K562 (cell line): Measurements from ENCODE around the gene TAF8. TPM values are rescaled to one million over a fixed set of nuclear protein-coding genes. Genes with fewer than 3 reads are reported as not detected.

Source experiments
- ADNP ChIP-seq: fragments of 200-800 bp; sonication (Bioruptor generic); IDR thresholded peaks from 2 replicates; pipeline ENCODE4 v1.6.1; 2016; ENCODE audit warnings: missing genetic modification characterization, missing compliant biosample characterization
- ASH1L ChIP-seq: fragments of 450-650 bp; IDR thresholded peaks from 2 replicates; pipeline ENCODE4 v1.6.1; 2018; ENCODE audit warnings: borderline replicate concordance, mild to moderate bottlenecking, low read depth; ENCODE audit not compliant: partially characterized antibody
- BCL6 ChIP-seq: fragments of 250-450 bp; sonication (Bioruptor Pico); IDR thresholded peaks from 2 replicates; pipeline ENCODE4 v1.4.0; 2020
- CAMTA2 ChIP-seq: fragments of 250-450 bp; sonication (Bioruptor Pico); conservative IDR thresholded peaks from 2 replicates; pipeline ENCODE4 v1.5.1; 2022
- CREM ChIP-seq: IDR thresholded peaks from 2 replicates; pipeline ENCODE4 v1.6.1; 2014; ENCODE audit warnings: antibody characterized with exemption, low read depth
- CXXC5 ChIP-seq: fragments of 250-450 bp; sonication (Bioruptor Pico); IDR thresholded peaks from 2 replicates; pipeline ENCODE4 v1.8.0; 2022; ENCODE audit warnings: inconsistent platforms, mild to moderate bottlenecking, moderate library complexity
- FOXM1 ChIP-seq, 2 experiments: fragments of 450-650 bp in 1 of 2; sonication (generic) in 1 of 2; formaldehyde crosslinking in 1 of 2; IDR thresholded peaks; 2 replicates each; pipeline versions ENCODE4 v1.6.1 to v1.9.0; 2017 to 2022; ENCODE audit warnings: low read depth in 2 of 2, mild to moderate bottlenecking in 2 of 2, missing genetic modification reagents in 1 of 2, moderate library complexity in 1 of 2
- GATA2 ChIP-seq: sonication (generic); formaldehyde crosslinking; IDR thresholded peaks from 2 replicates; pipeline ENCODE4 v1.4.0; 2020; ENCODE audit warnings: mild to moderate bottlenecking, missing genetic modification reagents
- HDAC1 ChIP-seq, 2 experiments: fragments of 450-650 bp; IDR thresholded peaks; 2 replicates each; pipeline ENCODE4 v1.6.1; 2016 to 2017; ENCODE audit warnings: inconsistent platforms in 1 of 2, mild to moderate bottlenecking in 1 of 2, moderate library complexity in 1 of 2
- KLF1 ChIP-seq: fragments of 450-650 bp; IDR thresholded peaks from 2 replicates; pipeline ENCODE4 v1.6.1; 2016; ENCODE audit warnings: missing genetic modification characterization, missing compliant biosample characterization
- SMAD3 ChIP-seq: fragments of 450-650 bp; formaldehyde crosslinking; conservative IDR thresholded peaks from 2 replicates; pipeline ENCODE4 v1.4.0; 2020; ENCODE audit warnings: mild to moderate bottlenecking
- SRSF3 ChIP-seq: fragments of 200-400 bp; formaldehyde crosslinking; IDR thresholded peaks from 2 replicates; pipeline ENCODE4 v1.6.1; 2016; ENCODE audit warnings: mild to moderate bottlenecking, low read length, moderate library complexity; ENCODE audit not compliant: insufficient read depth
- STAG1 ChIP-seq: sonication (generic); formaldehyde crosslinking; IDR thresholded peaks from 2 replicates; pipeline ENCODE4 v1.5.0; 2020; ENCODE audit warnings: missing genetic modification reagents, borderline replicate concordance
- TBL1XR1 ChIP-seq, 2 experiments: IDR thresholded peaks; 2 replicates each; pipeline ENCODE4 v1.6.1; 2012; ENCODE audit warnings: improper control_type of control experiment in 2 of 2, low read length in 2 of 2, mild to moderate bottlenecking in 1 of 2
- polyA plus RNA-seq, 8 experiments: library from polyadenylated mRNA; depleted of rRNA in 4 of 8; stranded (reverse) in 5 of 8; unstranded in 3 of 8; fragments of >200 nt; fragmentation: Nextera tagmentation in 2 of 8; fragmentation: Illumina TruSeq in 1 of 8; extraction: Ambion mirVana in 2 of 8; extraction: Trizol in 1 of 8; gene quantifications; 2 replicates each; pipeline versions ENCODE4 v1.2.1 to v1.2.3, GENCODE V29; 2011 to 2014; ENCODE audit warnings: inconsistent platforms in 1 of 8, missing spikeins in 1 of 8
- total RNA-seq, 7 experiments: library from RNA; depleted of rRNA in 6 of 7; stranded (reverse); fragments of >200 nt in 6 of 7; fragmentation: Illumina TruSeq in 2 of 7; extraction: Trizol in 2 of 7; gene quantifications; 2 replicates each; pipeline versions ENCODE4 v1.2.1 to v1.2.3, GENCODE V29; 2011 to 2021; ENCODE audit warnings: low replicate concordance in 1 of 7
- TF ChIP-seq, protein P1 (sequence below): sonication (generic); formaldehyde crosslinking; IDR thresholded peaks from 2 replicates; pipeline ENCODE4 v1.5.0; 2020; ENCODE audit warnings: missing genetic modification reagents
- TF ChIP-seq, protein P2 (sequence below): sonication (generic); formaldehyde crosslinking; IDR thresholded peaks from 2 replicates; pipeline ENCODE4 v1.8.1; 2023; ENCODE audit warnings: missing genetic modification reagents, mild to moderate bottlenecking, borderline replicate concordance
- TF ChIP-seq, protein P3 (sequence below): fragments of 150-350 bp; conservative IDR thresholded peaks from 2 replicates; pipeline ENCODE4 v1.6.1; 2014; ENCODE audit warnings: low read length
- TF ChIP-seq, protein P4 (sequence below), 2 experiments: fragments of 450-650 bp in 1 of 2; sonication (generic) in 1 of 2; formaldehyde crosslinking in 1 of 2; IDR thresholded peaks in 1 of 2; conservative IDR thresholded peaks in 1 of 2; 2 replicates each; pipeline versions ENCODE4 v1.6.1 to v1.8.1; 2016 to 2023; ENCODE audit warnings: mild to moderate bottlenecking in 2 of 2, moderate library complexity in 2 of 2, inconsistent platforms in 1 of 2, missing genetic modification reagents in 1 of 2

TAF8 gene
- total and polyA plus RNA-seq, 9 of the 15 experiments (the other 6 are each of a cell fraction or from before 2014, with no cell fraction given), result 29.4 to 84.0 (median 52.6) TPM

DNA sequence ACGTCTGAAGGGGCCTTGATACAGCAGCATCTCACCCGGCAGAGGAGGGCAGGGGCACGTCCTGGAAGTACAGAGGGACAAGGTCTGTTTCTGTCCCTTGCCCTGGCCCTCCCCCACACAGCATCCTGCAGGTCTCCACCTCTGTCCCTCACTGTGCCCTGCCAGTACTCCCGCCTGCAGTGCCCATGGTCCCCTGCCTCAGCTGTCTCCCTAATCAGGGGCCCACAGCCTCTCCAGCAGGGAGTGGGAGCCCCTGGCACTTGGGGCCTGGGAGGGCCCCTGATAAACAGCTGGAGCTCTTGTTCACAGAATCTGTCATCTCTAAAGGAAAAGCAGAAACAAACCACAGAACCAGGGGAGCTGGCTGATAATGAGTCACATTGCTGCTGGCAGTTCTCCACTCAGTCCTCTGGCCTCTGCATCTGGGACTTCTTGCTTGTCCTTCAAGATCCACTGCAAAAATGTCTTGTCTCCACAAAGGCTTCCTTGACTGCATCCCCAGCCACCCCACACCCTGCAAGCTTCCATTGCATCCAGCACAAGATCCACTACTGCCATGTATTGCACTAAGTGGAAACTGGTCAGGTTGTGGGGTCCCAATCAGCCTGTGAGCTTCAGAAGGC is 33.2 kb upstream of the TAF8 start (continued):
- TF ChIP-seq, protein P1, sequence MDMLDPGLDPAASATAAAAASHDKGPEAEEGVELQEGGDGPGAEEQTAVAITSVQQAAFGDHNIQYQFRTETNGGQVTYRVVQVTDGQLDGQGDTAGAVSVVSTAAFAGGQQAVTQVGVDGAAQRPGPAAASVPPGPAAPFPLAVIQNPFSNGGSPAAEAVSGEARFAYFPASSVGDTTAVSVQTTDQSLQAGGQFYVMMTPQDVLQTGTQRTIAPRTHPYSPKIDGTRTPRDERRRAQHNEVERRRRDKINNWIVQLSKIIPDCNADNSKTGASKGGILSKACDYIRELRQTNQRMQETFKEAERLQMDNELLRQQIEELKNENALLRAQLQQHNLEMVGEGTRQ (CRISPR knock-in tag), result peak; percentile 12; the same call in 1 of the 2 replicates
- TF ChIP-seq, protein P2, sequence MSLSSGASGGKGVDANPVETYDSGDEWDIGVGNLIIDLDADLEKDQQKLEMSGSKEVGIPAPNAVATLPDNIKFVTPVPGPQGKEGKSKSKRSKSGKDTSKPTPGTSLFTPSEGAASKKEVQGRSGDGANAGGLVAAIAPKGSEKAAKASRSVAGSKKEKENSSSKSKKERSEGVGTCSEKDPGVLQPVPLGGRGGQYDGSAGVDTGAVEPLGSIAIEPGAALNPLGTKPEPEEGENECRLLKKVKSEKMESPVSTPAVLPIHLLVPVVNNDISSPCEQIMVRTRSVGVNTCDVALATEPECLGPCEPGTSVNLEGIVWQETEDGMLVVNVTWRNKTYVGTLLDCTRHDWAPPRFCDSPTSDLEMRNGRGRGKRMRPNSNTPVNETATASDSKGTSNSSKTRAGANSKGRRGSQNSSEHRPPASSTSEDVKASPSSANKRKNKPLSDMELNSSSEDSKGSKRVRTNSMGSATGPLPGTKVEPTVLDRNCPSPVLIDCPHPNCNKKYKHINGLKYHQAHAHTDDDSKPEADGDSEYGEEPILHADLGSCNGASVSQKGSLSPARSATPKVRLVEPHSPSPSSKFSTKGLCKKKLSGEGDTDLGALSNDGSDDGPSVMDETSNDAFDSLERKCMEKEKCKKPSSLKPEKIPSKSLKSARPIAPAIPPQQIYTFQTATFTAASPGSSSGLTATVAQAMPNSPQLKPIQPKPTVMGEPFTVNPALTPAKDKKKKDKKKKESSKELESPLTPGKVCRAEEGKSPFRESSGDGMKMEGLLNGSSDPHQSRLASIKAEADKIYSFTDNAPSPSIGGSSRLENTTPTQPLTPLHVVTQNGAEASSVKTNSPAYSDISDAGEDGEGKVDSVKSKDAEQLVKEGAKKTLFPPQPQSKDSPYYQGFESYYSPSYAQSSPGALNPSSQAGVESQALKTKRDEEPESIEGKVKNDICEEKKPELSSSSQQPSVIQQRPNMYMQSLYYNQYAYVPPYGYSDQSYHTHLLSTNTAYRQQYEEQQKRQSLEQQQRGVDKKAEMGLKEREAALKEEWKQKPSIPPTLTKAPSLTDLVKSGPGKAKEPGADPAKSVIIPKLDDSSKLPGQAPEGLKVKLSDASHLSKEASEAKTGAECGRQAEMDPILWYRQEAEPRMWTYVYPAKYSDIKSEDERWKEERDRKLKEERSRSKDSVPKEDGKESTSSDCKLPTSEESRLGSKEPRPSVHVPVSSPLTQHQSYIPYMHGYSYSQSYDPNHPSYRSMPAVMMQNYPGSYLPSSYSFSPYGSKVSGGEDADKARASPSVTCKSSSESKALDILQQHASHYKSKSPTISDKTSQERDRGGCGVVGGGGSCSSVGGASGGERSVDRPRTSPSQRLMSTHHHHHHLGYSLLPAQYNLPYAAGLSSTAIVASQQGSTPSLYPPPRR (CRISPR knock-in tag), result no peak
- TF ChIP-seq HDAC1 (IDR thresholded peaks at IDR 0.05), result peak; percentile 85 to 96
- peak; percentile 99 for TF ChIP-seq GATA2 (CRISPR knock-in tag)
- peak; percentile 82 for TF ChIP-seq BCL6 (CRISPR knock-in tag)
- TF ChIP-seq SRSF3, result no peak
- TF ChIP-seq SMAD3 (CRISPR knock-in tag), result peak; percentile 92
- no peak for TF ChIP-seq CAMTA2
- TF ChIP-seq FOXM1 (IDR thresholded peaks at IDR 0.05; ENCODE audit: low read depth), result peak; percentile 95
- TF ChIP-seq FOXM1 (CRISPR knock-in tag; IDR thresholded peaks at IDR 0.05; ENCODE audit: low read depth), result no peak
- peak; percentile 75 for TF ChIP-seq KLF1
- TF ChIP-seq CXXC5 (CRISPR knock-in tag), result peak; percentile 71
- TF ChIP-seq CREM, result peak; percentile 64; the same call in 1 of the 2 replicates
- TF ChIP-seq TBL1XR1 (IDR thresholded peaks at IDR 0.05; ENCODE audit: low read length in 2 of 2), result peak; percentile 90 to 92
- no peak for TF ChIP-seq ASH1L
- TF ChIP-seq STAG1 (CRISPR knock-in tag), result no peak
- TF ChIP-seq, protein P3, sequence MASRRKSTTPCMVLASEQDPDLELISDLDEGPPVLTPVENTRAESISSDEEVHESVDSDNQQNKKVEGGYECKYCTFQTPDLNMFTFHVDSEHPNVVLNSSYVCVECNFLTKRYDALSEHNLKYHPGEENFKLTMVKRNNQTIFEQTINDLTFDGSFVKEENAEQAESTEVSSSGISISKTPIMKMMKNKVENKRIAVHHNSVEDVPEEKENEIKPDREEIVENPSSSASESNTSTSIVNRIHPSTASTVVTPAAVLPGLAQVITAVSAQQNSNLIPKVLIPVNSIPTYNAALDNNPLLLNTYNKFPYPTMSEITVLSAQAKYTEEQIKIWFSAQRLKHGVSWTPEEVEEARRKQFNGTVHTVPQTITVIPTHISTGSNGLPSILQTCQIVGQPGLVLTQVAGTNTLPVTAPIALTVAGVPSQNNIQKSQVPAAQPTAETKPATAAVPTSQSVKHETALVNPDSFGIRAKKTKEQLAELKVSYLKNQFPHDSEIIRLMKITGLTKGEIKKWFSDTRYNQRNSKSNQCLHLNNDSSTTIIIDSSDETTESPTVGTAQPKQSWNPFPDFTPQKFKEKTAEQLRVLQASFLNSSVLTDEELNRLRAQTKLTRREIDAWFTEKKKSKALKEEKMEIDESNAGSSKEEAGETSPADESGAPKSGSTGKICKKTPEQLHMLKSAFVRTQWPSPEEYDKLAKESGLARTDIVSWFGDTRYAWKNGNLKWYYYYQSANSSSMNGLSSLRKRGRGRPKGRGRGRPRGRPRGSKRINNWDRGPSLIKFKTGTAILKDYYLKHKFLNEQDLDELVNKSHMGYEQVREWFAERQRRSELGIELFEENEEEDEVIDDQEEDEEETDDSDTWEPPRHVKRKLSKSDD, result no peak
- TF ChIP-seq, protein P4, sequence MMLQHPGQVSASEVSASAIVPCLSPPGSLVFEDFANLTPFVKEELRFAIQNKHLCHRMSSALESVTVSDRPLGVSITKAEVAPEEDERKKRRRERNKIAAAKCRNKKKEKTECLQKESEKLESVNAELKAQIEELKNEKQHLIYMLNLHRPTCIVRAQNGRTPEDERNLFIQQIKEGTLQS (IDR thresholded peaks at IDR 0.05), result peak; percentile 91
- TF ChIP-seq, protein P4 (CRISPR knock-in tag; conservative IDR thresholded peaks at IDR 0.05), result peak; percentile 87
- peak; percentile 70; the same call in 1 of the 2 replicates for TF ChIP-seq ADNP
